T-helper 2 cell treated with Interferon-gamma antibody and Interleukin-4, amounts not matched to agents 5 μg/mL and 100 μg/mL, for 36 hours (primary cell): ENCODE measurements around the gene FKBP15.
"Not testable (repeated sequence)": the region's sequence is repeated elsewhere in the genome, so short reads cannot be mapped to it uniquely, and the experiment has no call there.

ENCODE experiments used
- DNase-seq: peaks from one replicate; pipeline ENCODE4 v3.0.0; 2021; ENCODE audit warnings: low spot score
- H3K27ac Mint-ChIP-seq: one replicate; pipeline ENCODE4 v1.8.0; 2021; ENCODE audit warnings: mild to moderate bottlenecking, mixed read lengths
- H3K27me3 Mint-ChIP-seq: one replicate; pipeline ENCODE4 v1.8.0; 2021; ENCODE audit warnings: low read depth, mixed read lengths
- H3K36me3 Mint-ChIP-seq: one replicate; pipeline ENCODE4 v1.8.0; 2021; ENCODE audit warnings: low read depth, mixed read lengths
- H3K4me1 Mint-ChIP-seq: one replicate; pipeline ENCODE4 v1.8.0; 2021; ENCODE audit warnings: low read depth, mixed read lengths
- H3K4me3 Mint-ChIP-seq: one replicate; pipeline ENCODE4 v1.8.0; 2022; ENCODE audit warnings: mild to moderate bottlenecking, moderate library complexity, mixed read lengths
- H3K9me3 Mint-ChIP-seq: one replicate; pipeline ENCODE4 v1.8.0; 2021; ENCODE audit warnings: mixed read lengths

The FKBP15 gene, protein sequence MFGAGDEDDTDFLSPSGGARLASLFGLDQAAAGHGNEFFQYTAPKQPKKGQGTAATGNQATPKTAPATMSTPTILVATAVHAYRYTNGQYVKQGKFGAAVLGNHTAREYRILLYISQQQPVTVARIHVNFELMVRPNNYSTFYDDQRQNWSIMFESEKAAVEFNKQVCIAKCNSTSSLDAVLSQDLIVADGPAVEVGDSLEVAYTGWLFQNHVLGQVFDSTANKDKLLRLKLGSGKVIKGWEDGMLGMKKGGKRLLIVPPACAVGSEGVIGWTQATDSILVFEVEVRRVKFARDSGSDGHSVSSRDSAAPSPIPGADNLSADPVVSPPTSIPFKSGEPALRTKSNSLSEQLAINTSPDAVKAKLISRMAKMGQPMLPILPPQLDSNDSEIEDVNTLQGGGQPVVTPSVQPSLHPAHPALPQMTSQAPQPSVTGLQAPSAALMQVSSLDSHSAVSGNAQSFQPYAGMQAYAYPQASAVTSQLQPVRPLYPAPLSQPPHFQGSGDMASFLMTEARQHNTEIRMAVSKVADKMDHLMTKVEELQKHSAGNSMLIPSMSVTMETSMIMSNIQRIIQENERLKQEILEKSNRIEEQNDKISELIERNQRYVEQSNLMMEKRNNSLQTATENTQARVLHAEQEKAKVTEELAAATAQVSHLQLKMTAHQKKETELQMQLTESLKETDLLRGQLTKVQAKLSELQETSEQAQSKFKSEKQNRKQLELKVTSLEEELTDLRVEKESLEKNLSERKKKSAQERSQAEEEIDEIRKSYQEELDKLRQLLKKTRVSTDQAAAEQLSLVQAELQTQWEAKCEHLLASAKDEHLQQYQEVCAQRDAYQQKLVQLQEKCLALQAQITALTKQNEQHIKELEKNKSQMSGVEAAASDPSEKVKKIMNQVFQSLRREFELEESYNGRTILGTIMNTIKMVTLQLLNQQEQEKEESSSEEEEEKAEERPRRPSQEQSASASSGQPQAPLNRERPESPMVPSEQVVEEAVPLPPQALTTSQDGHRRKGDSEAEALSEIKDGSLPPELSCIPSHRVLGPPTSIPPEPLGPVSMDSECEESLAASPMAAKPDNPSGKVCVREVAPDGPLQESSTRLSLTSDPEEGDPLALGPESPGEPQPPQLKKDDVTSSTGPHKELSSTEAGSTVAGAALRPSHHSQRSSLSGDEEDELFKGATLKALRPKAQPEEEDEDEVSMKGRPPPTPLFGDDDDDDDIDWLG

DNA sequence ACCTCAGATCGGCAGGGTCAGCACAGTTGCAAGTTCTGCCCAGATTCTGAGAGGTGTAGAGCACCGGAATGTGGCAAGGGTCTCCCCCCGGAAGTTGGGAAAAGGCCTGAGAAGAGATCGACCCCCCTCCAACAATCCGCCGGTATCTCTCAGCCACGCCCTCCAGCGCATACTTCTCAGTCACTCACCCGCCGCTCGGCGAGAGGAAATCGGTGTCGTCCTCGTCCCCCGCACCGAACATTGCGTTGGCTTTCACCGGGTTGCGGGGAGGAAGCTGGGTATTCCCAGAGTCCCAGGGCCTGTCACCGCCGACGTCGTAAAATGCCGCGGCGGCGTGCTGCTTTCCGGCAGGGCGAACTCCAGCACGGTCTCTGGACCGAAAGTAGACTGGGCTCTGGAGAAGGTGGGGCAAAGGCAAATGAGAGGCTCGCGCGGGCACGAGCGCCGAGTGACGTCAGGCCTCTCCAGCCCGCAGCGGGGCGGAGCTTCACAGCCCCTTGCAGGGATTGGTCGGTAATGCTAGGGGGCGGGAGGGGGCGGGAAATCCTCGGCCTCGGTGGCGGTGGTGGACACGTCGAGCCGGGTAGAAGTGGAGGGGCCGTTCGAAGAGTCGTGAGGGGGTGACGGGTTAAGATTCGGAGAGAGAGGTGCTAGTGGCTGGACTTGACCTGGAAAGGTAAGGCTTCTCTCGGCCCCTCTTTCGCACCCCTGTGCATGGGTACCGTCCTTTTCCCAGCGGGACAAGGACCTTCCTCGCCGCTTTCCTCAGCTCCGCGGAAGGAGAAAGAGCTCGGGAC lies at the start of gene FKBP15, which contains the start of gene SLC31A1:
Gene FKBP15, minus strand, starts transcription at position 275 of the 797 bp plus-strand sequence. Its CDS starts 34 bp downstream, at position 241.
Gene SLC31A1, plus strand, starts transcription at position 542 of the 797 bp plus-strand sequence. CDS start 34,605 bp downstream, outside the sequence.
- peak; percentile 97 for DNase-seq
- Mint-ChIP-seq H3K4me3 (peak within 1 kb of the TSS; percentile 98), H3K36me3 (peaks cover 10% of the 10 kb centered on the region), H3K9me3 (no peaks in the 10 kb centered on the region), H3K4me1 (peaks cover 40% of the 10 kb centered on the region), H3K27ac (peak within 1 kb of the TSS; percentile 82), H3K27me3 (no peaks in the 10 kb centered on the region)

DNA sequence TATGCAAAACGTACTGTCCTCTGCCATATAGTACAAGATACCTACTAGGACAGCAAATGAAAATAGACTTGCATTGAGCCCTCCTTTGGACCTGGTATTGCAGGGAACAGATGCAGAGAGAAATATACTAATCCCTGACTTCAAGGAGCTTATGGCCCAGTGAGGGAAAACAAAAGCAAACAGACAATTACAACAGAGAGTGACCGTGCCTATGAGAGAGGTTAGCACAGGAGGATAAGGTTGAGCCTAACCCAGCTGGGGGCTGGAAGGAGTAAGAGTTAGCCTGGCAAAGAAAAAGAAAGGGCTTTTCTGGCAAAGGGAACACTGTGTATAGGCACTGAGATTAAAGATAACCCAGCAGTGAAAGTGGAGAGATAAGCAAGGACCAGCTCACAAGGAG lies 48.8 kb upstream of the FKBP15 start:
- no peak overlapping the region for H3K4me3 Mint-ChIP-seq
- H3K27ac Mint-ChIP-seq, result no peak overlapping the region

DNA sequence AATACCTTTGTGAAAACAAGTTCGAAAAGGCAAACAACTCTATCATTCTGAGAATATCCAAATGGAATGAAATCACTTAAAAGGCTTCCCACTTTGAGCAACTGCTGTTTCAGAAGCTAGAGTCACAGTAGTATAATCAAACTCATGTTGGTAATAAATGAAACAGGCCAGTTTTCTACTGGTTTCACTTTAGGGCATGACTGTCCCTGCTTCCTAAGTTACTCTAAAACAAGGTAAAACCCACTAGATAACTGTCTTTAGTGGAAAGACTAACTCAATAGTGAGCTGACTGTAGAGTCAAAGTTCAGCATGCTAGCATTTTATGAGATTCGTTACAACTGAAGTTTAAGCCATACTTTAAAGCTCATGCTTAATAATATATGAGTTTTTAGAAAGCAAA lies 48.3 kb upstream of the FKBP15 start:
- Mint-ChIP-seq H3K9me3 (no peaks in the 10 kb centered on the region), H3K36me3 (peaks cover 34% of the 10 kb centered on the region), H3K4me3 (no peak overlapping the region), H3K27ac (peak overlapping the region; percentile 16), H3K27me3 (no peaks in the 10 kb centered on the region), H3K4me1 (peaks cover 8% of the 10 kb centered on the region)
- no peak for DNase-seq

More for the DNA sequence above, 48.8 kb upstream of the FKBP15 start:
- H3K4me1 Mint-ChIP-seq, result peaks cover 8% of the 10 kb centered on the region
- H3K9me3 Mint-ChIP-seq, result no peaks in the 10 kb centered on the region
- H3K36me3 Mint-ChIP-seq, result peaks cover 34% of the 10 kb centered on the region
- DNase-seq, result no peak
- no peaks in the 10 kb centered on the region for H3K27me3 Mint-ChIP-seq

DNA sequence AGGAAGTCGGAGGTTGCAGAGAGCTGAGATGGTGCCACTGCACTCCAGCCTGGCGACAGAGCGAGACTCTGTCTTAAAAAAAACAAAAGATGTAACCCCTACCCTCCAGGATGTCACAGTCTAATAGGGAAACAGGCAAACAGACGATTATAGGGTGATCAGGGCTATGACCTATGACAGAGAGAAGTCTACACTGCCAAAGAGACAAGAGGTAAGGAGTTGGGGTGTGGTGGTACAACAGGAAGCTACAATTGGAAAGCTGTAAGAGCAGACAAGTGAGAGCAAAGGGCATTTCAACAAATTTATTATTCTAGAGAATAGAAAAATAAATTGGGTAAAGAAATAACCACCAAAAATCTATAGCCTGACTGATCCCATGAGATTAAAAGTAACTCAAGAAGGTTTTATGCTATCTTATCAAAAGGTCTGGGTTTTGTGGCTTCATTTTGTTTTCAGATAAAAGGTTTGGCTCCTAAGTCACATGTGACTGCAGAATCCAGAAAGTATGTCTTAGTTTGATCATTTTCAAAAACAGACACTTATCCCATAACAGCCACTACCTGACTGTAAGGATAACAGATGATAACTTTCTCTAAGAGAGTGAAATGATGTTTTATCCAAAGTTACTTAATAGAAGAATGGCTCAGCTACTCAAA lies 47.0 kb upstream of the FKBP15 start:
- Mint-ChIP-seq H3K27ac (no peak overlapping the region), H3K4me1 (peaks cover 4% of the 10 kb centered on the region), H3K4me3 (no peak overlapping the region), H3K36me3 (peaks cover 32% of the 10 kb centered on the region), H3K9me3 (no peaks in the 10 kb centered on the region), H3K27me3 (no peaks in the 10 kb centered on the region)
- no peak for DNase-seq

DNA sequence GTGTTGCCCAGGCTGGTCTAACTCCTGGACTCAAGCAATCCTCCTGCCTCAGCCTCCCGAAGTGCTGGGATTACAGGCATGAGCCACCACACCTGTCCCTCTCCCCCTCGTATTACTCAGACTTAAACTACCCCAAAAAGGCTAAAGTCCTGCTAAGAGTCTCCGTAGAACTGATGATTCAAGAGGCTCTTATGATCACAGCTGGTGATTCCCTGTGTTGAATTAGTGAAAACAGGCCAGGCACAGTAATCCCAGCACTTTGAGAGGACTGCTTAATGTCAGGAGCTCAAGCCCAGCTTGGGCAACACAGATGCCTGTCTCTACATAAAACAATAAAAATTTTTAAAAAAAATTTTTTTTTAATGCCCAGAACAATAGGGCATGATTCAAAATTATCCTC lies 45.1 kb upstream of the FKBP15 start:
- peaks cover 4% of the 10 kb centered on the region for H3K4me1 Mint-ChIP-seq
- peaks cover 35% of the 10 kb centered on the region for H3K36me3 Mint-ChIP-seq
- DNase-seq, result no peak
- no peak overlapping the region for H3K4me3 Mint-ChIP-seq
- H3K27me3 Mint-ChIP-seq, result no peaks in the 10 kb centered on the region
- no peaks in the 10 kb centered on the region for H3K9me3 Mint-ChIP-seq
- H3K27ac Mint-ChIP-seq, result no peak overlapping the region

DNA sequence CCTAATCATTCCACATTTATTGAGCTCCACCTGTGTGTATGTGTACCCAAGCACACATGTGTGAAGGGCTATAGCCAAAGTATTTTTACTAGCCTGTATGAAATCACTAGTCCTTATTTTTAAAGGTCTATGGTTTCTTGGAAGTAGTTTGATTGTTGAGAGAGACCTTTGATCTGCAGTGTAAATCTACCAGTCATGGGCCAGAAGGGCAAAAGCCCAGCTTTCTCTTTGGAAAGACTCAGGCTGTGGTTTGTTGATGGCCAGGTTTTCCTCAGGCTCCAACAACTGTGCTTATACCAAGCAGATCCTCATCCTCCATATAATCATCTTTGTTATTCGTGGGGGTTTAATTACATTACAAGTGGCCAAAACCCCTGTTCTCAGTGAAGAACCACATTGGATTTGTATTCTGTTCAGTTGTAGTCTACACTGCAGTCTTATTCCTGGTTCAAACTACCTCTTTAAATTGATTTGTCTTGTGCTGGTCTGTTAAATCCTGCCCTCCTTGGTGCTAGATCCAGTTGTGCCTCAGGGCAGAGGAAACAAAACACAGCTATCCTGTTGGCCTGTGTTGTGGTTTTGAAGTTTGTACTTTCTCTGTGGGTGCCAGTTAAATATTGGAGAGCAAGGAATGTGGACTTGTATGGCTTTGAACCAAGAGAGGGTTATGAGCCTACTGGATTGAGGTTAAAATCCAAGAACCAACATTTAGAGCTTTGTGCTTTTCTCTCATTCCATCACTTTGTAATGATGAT lies 41.0 kb upstream of the FKBP15 start:
- DNase-seq, result no peak
- H3K9me3 Mint-ChIP-seq, result no peaks in the 10 kb centered on the region
- H3K4me1 Mint-ChIP-seq, result no peaks in the 10 kb centered on the region
- no peak overlapping the region for H3K4me3 Mint-ChIP-seq
- H3K27me3 Mint-ChIP-seq, result no peaks in the 10 kb centered on the region
- H3K27ac Mint-ChIP-seq, result no peak overlapping the region
- peaks cover 33% of the 10 kb centered on the region for H3K36me3 Mint-ChIP-seq

DNA sequence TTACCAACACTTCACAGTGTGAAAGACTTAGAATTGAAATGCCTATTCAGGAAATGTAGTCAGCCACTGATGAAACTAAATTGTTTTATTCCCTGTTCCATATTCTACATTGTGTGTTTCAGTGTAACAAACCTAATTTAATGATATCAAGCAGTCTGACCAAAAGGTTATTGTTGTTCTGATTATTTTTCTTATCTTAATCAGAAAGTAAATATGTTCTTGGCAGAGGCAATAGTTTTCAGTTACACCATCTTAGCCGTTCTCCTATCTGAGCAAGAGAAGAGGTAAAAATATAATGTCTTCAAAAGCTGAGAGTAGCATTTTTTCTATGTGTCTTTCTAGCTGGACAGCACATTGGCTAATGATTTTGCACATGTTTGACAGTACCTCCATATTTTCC lies 37.2 kb upstream of the FKBP15 start:
- Mint-ChIP-seq H3K36me3 (peaks cover 26% of the 10 kb centered on the region), H3K27ac (no peak overlapping the region), H3K9me3 (no peaks in the 10 kb centered on the region), H3K27me3 (no peaks in the 10 kb centered on the region), H3K4me3 (no peak overlapping the region), H3K4me1 (no peaks in the 10 kb centered on the region)
- DNase-seq, result no peak

DNA sequence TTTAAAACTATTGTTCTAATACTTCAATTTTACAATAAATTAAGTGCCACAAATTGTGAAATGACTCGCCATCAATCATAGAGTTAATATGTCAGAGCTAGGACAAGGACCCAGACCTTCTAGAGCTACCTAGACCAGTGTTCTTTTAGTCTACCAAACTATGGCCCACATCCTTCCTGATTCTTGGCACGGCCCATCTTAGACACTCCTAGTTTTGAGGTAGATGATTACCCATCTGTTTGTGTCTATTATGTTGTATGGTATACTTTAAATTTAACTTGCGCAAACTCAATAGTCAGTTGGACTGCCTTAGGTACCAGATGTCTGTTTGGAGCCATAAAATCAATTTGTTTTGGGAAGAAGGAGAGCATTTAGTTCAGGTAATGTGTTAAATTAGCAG lies 36.8 kb upstream of the FKBP15 start:
- H3K4me1 Mint-ChIP-seq, result no peaks in the 10 kb centered on the region
- H3K4me3 Mint-ChIP-seq, result no peak overlapping the region
- no peak overlapping the region for H3K27ac Mint-ChIP-seq
- H3K27me3 Mint-ChIP-seq, result no peaks in the 10 kb centered on the region
- no peaks in the 10 kb centered on the region for H3K9me3 Mint-ChIP-seq
- H3K36me3 Mint-ChIP-seq, result peaks cover 26% of the 10 kb centered on the region
- DNase-seq, result no peak

DNA sequence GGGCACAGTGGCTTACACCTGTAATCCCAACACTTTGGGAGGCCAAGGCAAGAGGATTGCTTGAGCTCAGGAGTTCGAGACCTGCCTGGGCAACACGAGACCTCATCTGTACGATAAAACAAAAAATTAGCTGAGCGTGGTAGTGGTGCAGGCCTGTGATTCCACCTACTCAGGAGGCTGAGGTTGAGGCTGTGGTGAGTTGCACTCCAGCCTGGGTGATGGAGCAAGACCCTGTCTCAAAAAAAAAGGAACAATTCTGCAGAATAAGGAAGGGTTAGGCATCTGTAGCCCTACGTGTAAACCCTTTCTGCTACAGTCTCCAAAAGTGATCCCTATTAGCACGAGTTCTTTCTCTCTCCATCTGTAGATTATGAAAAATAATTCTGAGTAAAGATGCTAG lies 34.4 kb upstream of the FKBP15 start:
- Mint-ChIP-seq H3K36me3 (peaks cover 23% of the 10 kb centered on the region), H3K4me1 (no peaks in the 10 kb centered on the region), H3K27me3 (no peaks in the 10 kb centered on the region), H3K9me3 (peaks cover 3% of the 10 kb centered on the region), H3K27ac (no peak overlapping the region), H3K4me3 (no peak overlapping the region)
- no peak for DNase-seq

DNA sequence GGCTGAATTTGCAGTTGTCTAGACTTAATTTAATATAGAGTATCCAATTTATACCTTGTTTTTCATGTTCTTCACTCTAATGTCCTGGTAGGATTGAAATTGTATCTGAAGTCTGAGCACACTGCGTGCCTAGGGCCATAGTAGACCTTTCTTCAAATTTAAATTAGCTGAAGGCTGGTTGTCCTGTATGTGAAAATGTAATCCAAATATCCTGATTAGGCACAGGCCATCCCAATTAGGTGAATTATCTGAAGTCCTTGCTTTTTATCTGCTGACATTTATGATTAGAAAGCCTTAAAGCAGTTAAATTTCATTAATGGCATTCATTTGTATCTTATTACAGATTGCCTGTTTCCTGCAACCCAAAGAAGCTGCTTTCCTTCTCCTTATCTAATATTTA lies 33.9 kb upstream of the FKBP15 start:
- Mint-ChIP-seq H3K27ac (no peak overlapping the region), H3K9me3 (peaks cover 3% of the 10 kb centered on the region), H3K4me1 (no peaks in the 10 kb centered on the region), H3K36me3 (peaks cover 19% of the 10 kb centered on the region), H3K4me3 (no peak overlapping the region), H3K27me3 (no peaks in the 10 kb centered on the region)
- no peak for DNase-seq

DNA sequence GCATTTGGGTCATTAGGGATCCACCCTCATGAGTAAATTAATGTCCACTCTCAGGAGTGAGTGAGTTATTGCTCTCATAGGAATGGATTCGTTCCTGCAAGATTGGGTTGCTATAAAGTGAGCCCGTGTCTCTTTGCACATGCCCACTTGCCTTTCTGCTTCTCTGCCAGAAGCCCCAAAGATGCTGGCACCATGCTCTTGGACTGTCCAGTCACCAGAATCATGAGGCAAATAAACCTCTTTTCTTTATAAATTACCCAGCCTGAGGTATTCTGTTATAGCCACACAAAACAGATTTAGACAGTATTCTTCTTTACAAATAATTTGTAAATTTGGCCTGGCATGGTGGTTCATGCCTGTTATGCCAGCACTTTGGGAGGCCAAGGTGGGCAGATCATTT lies 29.7 kb upstream of the FKBP15 start:
- H3K9me3 Mint-ChIP-seq, result peaks cover 8% of the 10 kb centered on the region
- no peak for DNase-seq
- peaks cover 14% of the 10 kb centered on the region for H3K36me3 Mint-ChIP-seq
- no peaks in the 10 kb centered on the region for H3K27me3 Mint-ChIP-seq
- no peak overlapping the region for H3K4me3 Mint-ChIP-seq
- no peak overlapping the region for H3K27ac Mint-ChIP-seq
- no peaks in the 10 kb centered on the region for H3K4me1 Mint-ChIP-seq

DNA sequence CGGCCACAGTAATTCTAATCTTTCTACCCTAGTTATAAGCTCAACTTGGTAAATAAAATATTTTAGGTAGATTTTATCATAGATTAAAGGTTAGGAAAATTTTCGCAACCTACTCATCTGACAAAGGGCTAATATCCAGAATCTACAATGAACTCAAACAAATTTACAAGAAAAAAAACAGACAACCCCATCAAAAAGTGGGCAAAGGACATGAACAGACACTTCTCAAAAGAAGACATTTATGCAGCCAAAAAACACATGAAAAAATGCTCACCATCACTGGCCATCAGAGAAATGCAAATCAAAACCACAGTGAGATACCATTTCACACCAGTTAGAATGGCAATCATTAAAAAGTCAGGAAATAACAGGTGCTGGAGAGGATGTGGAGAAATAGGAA lies 28.6 kb upstream of the FKBP15 start:
- H3K4me1 Mint-ChIP-seq, H3K9me3 Mint-ChIP-seq, H3K4me3 Mint-ChIP-seq, H3K27me3 Mint-ChIP-seq, DNase-seq, H3K27ac Mint-ChIP-seq: not testable (repeated sequence)
- peaks cover 14% of the 10 kb centered on the region for H3K36me3 Mint-ChIP-seq
